Renal pelvis (tissue), 12 donors: Measurements from ENCODE around the gene GOLGA6L1. TPM values are rescaled to one million over a fixed set of nuclear protein-coding genes. Genes with fewer than 3 reads are reported as not detected.
"Not testable (repeated sequence)": the region's sequence is repeated elsewhere in the genome, so short reads cannot be mapped to it uniquely, and the experiment has no call there.

ENCODE experiments used
- DNase-seq: peaks from one replicate; pipeline ENCODE4 v3.0.0-alpha.2; 2013
- long read RNA-seq, 16 experiments: transcript quantifications; one replicate each; lab custom pipeline, GENCODE V29; 2026
- polyA plus RNA-seq, 3 donors: library from polyadenylated mRNA; unstranded; fragments of 120-200 nt; gene quantifications; one replicate each; pipeline ENCODE4 v1.2.1, GENCODE V29; 2013; ENCODE audit not compliant: insufficient read length in 3 of 3

The GOLGA6L1 gene, protein sequence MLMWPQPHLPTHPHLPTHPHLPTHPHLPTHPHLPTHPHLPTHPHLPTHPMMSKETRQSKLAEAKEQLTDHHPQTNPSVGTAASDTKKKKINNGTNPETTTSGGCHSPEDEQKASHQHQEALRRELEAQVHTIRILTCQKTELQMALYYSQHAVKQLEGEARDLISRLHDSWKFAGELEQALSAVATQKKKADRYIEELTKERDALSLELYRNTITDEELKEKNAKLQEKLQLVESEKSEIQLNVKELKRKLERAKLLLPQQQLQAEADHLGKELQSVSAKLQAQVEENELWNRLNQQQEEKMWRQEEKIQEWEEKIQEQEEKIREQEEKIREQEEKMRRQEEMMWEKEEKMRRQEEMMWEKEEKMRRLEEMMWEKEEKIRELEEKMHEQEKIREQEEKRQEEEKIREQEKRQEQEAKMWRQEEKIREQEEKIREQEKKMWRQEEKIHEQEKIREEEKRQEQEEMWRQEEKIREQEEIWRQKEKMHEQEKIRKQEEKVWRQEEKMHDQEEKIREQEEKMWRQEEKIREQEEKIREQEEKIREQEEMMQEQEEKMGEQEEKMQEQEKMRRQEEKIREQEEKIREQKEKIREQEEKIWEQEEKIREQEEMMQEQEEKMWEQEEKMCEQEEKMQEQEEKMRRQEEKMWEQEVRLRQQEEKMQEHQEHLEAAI
- not detected for polyA plus RNA-seq
- long read RNA-seq, donor 1: 0 reads
- long read RNA-seq, donor 2: 0 reads
- long read RNA-seq, donor 3: 0 reads
- long read RNA-seq, donor 4: 0 reads
- long read RNA-seq, donor 5: 0 reads
- long read RNA-seq, donor 6: 0 reads
- long read RNA-seq, donor 7: 0 reads
- long read RNA-seq, donor 8: 0 reads
- long read RNA-seq, donor 9: 0 reads
- long read RNA-seq, donor 10: 0 reads
- long read RNA-seq, donor 11: 0 reads
- long read RNA-seq, donor 12: 0 reads
- long read RNA-seq, donor 13: 0 reads
- long read RNA-seq, donor 14: 0 reads
- long read RNA-seq, donor 15: 0 reads
- long read RNA-seq, donor 16: 0 reads

- DNase-seq: not testable (repeated sequence)
Observed at GRCh38 chr15:23136722-23137121, at the start of gene GOLGA6L1. TSS of gene GOLGA6L1 (minus strand) at chr15:23136822. CDS start at chr15:23136731, 91 bp downstream.

GRCh38 chr15:23181201-23181600 lies 44.6 kb upstream of the GOLGA6L1 start:
- not testable (repeated sequence) for DNase-seq

- DNase-seq: not testable (repeated sequence)
Observed at GRCh38 chr15:23180547-23180927, 43.9 kb upstream of the GOLGA6L1 start.

- DNase-seq: not testable (repeated sequence)
Observed at GRCh38 chr15:23179768-23180546, 43.3 kb upstream of the GOLGA6L1 start.

DNA sequence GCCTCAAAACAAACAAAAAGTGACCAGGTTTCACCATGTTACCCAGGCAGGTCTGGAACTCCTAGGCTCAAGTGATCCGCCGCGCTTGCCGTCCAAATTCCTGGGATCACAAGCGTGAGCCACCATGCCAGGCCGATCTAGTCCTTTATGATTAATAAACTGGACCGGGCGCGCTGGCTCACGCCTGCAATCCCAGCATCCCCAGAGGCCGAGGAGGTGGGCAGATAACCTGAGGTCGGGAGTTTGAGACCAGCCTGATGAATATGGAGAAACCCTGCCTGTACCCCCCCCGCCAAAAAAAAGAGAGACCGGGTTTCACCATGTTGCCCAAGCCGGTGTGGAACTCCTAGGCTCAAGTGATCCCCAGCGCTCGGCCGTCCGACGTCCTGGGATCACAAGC lies 40.1 kb upstream of the GOLGA6L1 start:
- DNase-seq: not testable (repeated sequence)

- DNase-seq: not testable (repeated sequence)
Observed at GRCh38 chr15:23175606-23176005, 39.0 kb upstream of the GOLGA6L1 start.

- DNase-seq: not testable (repeated sequence)
Observed at GRCh38 chr15:23174609-23175140, 38.1 kb upstream of the GOLGA6L1 start.

DNA sequence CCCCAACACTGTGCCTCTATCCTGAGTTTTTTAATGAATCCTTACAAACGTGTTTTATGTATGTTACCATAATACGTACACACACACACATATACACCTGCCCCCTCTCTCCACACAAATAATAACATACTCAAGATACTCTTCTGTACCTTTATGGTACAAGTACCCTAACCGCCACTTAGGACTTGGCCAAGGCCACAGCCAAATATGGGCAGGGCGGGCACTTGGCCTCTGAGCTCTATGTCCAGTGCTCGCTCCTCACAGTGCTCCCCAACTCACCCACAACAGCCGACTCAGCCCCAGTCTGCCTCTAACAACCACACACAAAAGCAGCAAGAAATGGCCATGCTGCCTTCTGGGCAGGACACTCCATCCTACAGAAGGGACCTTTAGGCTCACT lies 3.8 kb downstream of the GOLGA6L1 start:
- DNase-seq: not testable (repeated sequence)

GRCh38 chr15:23118208-23118607 lies 18.4 kb downstream of the GOLGA6L1 start:
- DNase-seq: no peak

DNA sequence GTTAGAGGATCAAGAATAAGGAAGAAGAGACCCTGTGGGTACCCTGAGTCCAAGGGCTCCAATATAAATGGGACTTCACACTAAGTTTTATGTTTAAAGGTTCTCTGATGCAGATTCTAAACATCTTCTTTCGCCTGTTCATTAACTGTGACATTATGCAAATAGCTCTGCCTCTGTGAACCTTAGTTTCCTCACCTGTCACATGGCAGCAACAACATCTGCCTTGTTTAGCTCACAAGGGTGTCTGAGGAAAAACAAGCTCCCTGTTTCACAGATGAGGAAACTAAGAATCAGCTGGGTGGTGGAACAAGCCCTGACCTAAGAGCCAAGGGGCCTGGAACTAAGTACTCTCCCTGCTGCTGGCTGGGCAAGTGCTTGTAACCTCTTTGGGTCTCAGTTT lies 40.8 kb downstream of the GOLGA6L1 start:
- no peak for DNase-seq

DNA sequence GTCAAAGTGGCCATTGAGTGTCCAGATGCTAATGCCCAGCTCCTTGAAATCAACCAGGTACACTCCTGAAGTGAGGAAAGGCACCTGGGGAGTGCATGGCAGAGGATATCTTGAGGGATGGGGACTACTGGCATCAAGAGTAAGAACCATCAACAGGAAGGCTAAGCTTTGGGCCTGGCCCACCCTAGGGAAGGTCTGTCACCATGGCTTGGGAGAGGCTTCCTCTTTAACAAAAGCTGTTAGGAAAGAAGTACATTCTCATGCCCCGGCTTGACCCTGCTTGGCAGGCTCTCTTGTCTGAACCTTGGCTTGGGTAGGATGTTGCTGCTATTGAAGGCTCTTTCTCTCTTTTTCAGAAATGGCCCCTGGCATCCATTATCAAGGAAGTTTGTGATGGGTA lies 53.5 kb downstream of the GOLGA6L1 start:
- DNase-seq: no peak

GRCh38 chr15:23081996-23082737 lies 54.5 kb downstream of the GOLGA6L1 start:
- not testable (repeated sequence) for DNase-seq

DNA sequence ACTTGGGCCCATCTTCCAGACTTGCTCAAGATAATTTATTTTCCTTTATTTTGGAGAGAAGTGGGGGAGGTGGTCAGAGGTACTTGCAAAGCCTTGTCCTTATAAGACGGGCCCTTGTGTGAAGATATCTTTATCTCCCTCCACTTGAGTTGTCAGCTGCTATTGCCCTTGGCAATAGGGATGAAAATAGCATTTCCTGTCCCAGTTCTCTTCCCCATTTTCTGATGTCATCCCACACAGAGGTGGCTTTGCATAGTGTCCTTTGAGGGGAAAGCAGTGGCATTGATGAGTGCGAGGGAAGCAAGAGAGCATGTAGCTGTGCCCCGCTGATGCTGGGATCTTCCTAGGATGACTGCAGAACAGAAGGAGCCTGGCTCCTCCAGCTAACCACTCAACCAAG lies 55.4 kb downstream of the GOLGA6L1 start:
- no peak for DNase-seq

DNA sequence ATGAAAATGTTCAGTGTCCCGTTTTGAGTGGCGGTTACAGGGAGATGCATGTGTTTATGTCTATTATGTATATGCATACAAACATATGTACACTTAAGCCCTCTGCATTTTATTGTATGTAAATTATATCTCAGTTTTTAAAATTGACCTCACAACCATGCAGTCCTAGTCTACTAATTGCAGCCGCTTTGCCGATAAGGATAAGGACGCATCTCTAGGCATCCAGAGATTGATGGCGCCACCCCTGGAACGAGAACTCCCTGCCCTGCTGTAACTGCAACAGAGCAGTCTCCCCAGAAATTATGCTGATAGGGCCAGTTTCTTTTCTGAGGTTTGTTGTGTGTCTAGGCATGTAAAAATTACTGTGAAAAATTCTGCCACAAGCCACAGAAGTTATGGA lies 56.9 kb downstream of the GOLGA6L1 start:
- DNase-seq: no peak

Other genes starting within 250 kb of the GOLGA6L1 start
- gene CYFIP1, start 156.5 kb downstream of the GOLGA6L1 start, polyA plus RNA-seq: 100 to 1,000 TPM in 2 of 3 donors, 10 to 100 TPM in 1; 95.7 to 102 (median 102) TPM
- gene TUBGCP5, start 97.3 kb downstream of the GOLGA6L1 start, polyA plus RNA-seq: 10 to 100 TPM; 20.0 to 37.1 (median 32.9) TPM
- not detected for gene GOLGA6L26, start 197.4 kb upstream of the GOLGA6L1 start, polyA plus RNA-seq
- 1 to 10 TPM in 1 of 3 donors, under 1 TPM in 2; 0.64 to 1.6 (median 0.95) TPM for gene GOLGA8S, start 217.9 kb upstream of the GOLGA6L1 start, polyA plus RNA-seq